HG02885 (cell line): ENCODE measurements around the gene ZBED6.
"Not testable (repeated sequence)": the region's sequence is repeated elsewhere in the genome, so short reads cannot be mapped to it uniquely, and the experiment has no call there.

Source experiments
- ATAC-seq: cut with Tn5 transposase; IDR thresholded peaks from one replicate; pipeline ENCODE4 v1.9.1; 2021; ENCODE audit warnings: mild to moderate bottlenecking; ENCODE audit not compliant: unreplicated experiment, poor library complexity

The ZBED6 gene, protein sequence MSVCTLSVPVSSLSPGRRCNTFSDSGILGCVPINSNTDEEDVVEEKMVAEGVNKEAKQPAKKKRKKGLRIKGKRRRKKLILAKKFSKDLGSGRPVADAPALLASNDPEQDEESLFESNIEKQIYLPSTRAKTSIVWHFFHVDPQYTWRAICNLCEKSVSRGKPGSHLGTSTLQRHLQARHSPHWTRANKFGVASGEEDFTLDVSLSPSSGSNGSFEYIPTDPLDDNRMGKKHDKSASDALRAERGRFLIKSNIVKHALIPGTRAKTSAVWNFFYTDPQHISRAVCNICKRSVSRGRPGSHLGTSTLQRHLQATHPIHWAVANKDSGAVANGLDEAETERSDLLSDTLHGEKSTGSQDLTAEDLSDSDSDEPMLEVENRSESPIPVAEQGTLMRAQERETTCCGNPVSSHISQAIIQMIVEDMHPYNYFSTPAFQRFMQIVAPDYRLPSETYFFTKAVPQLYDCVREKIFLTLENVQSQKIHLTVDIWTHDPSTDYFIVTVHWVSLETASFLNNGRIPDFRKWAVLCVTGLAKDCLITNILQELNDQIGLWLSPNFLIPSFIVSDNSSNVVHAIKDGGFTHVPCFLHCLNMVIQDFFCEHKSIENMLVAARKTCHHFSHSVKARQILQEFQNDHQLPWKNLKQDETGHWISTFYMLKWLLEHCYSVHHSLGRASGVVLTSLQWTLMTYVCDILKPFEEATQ (N-terminal part only)

DNA sequence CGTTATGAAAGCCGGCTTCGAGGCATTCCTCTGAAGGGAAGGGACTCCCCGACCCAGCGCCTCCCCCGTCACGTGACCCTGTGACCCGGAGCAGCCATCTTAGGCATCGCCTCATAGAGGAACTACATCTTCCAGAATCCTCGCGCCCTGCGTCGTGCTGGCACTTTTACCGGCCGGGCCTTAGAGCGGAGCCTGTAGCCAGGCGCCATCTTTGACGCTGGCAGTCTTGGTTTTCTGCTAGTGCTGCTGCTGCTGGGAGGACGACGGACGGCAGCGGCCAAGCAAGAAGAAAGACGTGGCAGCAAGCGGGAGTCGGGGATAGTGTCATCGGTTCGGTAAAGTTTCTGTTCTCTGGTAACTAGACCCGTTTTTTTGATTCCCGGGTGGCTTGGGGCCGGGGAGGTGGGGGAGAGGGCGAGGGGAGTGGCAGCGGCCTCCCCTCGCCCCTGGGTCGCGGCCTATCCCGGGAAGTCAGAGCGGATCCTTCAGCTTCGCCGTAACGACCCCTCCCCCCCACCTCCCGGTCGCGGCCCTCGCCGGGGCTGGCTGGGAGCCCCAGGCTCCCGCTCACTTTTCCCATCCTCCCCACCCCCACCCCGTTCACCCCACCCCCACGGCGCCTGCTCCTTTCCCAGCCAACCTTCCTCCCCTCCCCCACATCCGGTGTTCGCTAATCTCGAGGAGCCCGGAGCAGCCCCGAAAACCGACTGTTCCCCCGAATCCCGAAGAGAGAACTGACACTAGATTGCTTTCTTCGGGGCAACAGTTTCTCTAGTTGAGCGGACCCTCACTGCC is at the start of gene ZBED6, which contains the start of gene ZC3H11A:
TSS of gene ZBED6 (plus strand) at position 183 of the 795 bp plus-strand sequence. CDS start 1,900 bp downstream, outside the sequence.
TSS of gene ZC3H11A (plus strand) at position 183 of the 795 bp plus-strand sequence. CDS start 21,448 bp downstream, outside the sequence.
- ATAC-seq: peak; percentile 99

DNA sequence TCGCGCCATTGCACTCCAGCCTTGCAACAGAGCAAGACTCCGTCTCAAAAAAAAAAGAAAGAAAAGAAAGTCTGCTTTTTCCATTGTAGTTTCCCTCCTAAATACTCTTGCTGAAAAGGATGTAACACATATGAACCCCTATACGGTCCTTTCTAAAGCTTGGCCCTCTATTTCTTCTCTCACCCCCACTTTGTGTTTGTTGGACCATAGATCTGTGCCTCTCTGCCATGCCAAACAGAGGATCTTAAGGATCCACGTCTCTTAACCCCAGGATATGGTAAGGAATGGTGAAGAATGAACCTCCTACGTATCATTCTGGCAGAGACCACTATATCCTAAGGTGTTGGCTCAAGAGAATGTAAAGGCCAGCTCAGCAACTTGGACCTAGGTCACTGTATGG is 49.1 kb upstream of the ZBED6 start:
- ATAC-seq: no peak

DNA sequence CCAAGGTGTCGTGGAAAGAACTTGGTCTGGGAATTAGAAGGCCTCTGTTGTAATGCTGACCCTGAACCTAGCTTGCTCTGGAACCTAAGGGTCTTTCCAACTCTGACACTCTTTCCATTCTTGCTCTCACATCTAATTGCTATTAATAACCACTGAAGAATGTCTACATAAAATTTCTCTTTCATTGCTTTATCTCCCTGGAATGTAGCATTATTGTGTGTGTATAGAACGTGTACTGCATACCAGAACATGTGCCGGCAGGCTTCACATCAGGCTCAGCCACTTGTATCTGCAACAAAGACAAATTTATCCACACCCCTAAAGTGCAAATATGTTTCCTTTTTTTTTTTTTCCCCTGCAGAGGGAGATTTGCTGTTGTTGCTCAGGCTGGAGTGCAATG is 44.4 kb upstream of the ZBED6 start:
- ATAC-seq: no peak

DNA sequence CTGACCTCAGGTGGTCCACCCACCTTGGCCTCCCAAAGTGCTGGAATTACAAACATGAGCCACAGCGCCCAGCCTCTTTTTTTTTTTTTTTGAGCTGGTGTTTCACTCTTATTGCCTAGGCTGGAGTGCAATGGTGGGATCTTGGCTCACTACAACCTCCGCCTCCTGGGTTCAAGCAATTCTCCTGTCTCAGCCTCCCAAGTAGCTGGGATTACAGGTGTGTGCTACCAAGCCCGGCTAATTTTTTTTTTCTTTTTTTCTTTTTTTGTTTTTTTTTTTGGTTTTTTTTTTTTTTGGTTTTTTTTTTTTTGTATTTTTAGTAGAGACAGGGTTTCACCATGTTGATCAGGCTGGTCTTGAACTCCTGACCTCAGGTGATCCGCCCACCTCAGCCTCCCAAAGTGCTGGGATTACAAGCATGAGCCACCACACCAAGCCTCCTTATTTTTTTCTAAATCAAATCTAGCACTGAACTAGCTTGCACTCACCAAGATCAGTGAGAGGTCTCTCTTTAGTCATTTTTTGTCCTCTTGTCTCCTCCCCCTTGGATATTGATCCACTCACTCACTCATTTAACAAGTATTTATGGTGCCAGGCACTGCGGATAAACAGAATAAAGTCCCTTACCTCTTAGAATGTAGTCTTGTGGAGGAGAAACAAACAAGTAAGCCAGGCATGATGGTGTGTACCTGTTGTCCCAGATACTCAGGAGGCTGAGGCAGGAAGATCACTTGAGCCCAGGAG is 43.6 kb upstream of the ZBED6 start:
- not testable (repeated sequence) for ATAC-seq

DNA sequence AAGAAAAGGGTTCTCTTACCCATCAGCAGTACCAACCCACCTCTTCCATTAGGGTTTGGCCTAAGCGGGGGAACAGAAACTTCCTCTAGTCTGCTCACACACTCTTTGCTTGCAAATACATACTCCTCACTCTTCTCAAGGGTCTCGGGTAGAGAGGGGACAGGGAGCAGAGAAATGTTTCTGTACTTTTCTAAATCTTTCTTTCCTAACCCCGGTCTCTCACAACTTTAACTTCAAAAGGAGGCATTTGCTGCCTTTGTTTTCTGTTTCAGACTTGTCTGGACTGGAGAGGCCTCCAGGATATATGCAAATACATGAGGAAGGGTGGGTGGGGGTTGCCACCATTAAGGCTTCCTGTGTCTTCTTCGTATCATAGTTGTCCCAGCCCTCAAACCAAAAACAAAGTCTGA is 41.0 kb upstream of the ZBED6 start:
- peak; percentile 69 for ATAC-seq

DNA sequence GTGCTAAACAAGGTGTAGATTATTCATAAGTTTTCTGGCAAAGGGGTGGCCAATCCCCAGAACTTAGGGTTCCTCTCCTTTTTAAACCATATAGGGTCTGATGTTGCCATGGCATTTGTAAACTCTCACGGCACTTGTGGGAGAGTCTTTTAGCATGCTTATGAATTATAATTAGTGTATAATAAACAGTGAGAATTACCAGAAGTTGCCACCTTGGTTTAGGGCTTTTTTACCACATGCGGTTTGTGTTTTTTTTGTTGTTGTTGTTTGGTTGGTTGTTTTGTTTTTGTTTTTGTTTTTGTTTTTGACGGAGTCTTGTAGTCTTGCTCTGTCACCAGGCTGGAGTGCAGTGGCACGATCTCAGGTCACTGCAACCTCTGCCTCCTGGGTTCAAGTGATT is 39.4 kb upstream of the ZBED6 start:
- ATAC-seq: no peak

DNA sequence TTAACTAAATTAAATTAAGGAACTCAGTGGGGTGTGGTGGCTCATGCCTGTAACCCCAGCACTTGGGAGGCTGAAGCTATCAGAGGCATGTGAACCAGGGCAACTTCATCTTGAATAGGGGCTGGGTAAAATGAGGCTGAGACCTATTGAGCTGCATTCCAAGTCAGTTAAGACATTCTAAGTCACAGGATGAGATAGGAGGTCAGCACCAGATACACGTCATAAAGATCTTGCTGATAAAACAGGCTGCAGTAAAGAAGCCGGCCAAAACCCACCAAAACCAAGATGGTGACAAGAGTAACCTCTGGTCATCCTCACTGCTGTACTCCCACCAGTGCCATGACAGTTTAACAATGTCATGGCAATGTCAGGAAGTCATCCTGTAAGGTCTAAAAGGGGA is 36.7 kb upstream of the ZBED6 start:
- ATAC-seq: not testable (repeated sequence)

DNA sequence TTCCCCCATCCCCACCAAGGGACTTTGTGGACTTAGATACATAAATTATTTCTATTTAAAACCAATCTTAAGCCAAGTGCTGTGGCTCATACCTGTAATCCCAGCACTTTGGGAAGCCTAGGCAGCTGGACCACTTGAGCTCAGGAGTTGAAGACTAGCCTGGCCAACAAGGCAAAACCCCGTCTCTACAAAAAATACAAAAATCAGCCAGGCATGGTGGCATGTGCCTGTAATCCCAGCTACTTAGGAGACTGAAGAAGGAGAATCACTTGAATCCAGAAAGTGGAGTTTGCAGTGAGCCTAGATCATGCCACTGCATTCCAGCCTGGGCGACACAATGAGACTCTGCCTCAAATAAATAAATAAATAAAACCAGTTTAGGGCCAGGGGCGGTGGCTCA is 34.9 kb upstream of the ZBED6 start:
- no peak for ATAC-seq

DNA sequence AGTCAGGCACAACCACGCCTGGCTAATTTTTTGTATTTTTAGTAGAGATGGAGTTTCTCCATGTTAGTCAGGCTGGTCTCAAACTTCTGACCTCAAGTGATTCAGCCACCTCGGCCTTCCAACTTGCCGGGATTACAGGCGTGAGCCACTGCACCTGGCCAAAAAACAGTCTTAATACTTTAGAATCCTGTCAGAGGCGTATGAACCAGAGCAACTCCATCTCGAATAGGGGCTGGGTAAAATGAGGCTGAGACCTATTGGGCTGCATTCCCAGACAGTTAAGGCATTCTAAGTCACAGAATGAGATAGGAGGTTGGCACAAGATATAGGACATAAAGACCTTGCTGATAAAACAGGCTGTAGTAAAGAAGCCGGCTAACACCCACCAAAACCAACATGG is 33.5 kb upstream of the ZBED6 start:
- ATAC-seq: not testable (repeated sequence)

DNA sequence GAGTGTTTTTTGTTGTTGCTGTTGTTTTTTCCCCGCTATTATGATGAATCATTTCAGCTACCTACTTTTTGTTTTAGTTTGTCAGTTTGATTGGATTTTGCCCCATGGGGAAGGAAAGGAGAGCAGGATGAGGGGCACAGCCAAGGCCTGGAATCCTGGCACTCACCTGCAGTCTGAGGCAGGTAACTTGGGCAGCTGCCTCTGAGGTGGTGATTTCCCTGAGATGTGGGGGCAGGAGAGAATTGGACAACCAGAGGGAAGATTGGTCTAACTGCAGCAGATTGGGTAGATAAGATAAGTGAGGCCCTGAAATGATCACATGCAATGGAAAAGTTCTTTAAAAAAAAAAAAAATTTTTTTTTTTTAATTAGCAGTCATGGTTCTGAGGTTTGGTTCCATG is 31.9 kb upstream of the ZBED6 start:
- no peak for ATAC-seq

DNA sequence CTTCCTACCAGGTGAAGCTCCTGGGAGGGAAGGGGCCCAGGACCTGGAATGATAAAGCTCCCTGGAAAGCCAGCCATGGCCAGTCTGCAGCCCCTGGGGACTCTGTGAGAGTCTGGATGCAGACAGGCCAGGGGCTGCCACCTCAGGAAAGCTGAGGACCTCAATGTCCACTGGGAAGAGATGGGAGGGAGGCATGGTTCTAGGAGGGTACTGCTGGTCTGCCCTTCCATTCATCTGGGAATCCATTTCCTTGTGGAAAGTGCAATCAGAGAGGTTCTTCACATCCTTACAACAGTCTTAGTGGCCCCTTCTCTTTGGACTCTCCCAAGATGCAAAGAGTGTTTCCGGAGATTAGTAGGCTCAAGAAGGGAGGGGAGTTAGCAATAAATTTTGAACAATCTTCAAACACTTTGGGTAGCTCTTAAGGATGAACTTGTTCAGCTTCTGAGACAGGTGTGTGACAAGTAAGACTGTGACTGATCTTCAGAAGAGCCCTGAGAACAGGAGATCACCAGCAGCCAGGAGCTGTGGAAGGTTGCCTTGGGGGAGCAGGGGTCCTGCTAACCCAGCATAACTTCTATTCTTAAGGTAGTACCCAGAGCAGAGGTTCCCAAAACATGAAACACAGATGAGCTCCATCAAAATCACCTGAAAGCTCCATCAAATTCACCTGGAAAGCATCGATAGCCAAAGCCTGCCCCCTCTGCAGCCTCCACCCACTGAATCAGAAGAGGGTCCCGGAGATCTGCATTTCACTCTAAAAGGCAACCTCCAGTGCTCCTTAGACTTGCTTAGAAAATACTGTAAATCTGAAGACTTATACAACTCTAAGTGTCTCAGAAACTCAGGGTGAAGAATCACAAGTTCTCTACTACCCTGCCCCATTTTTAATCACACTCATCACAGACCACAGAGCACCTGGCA is 31.1 kb upstream of the ZBED6 start:
- ATAC-seq: peak; percentile 8

DNA sequence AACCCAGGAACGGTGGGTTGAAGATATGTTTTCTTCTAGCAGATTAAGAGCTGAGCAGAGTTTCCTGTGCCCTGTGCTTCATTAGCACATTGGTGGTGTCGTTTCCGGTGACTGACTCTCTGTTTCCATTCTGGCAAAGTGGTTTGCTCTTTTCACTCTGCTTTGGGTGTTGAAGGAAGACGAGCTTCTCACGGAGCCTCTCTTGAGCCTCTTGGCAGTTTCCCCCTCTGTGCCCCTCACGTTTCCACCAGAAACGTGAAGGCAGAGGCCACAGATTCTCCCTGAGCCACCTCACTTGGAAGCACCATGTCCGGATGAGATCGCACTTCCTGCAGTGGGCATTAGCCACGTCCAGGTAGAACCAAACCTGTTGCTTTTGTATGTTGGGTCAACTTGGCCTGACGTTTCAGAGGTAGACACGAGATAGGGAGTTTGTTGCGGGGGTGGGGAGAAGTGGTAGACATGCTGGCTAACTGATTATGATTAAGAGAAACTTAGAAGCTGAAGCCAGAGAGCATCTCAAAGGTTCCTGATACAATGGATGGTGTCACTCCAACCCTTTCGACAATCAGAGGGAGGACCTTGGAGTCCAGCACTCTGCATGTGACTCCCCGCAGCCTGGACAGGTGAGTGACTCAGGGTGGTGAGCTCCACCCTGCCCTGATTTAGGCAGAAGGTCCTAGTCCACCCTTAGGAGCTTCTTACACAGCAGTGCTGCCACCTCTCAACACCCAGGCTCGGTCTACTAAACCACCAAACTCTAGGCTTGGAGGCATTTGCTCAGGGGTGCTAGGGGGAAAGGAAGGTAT is 30.2 kb upstream of the ZBED6 start, which contains the start of gene LAX1:
TSS of gene LAX1 (plus strand) at position 155 of the 809 bp plus-strand sequence. CDS start at position 538, 383 bp downstream.
- ATAC-seq: peak; percentile 82

DNA sequence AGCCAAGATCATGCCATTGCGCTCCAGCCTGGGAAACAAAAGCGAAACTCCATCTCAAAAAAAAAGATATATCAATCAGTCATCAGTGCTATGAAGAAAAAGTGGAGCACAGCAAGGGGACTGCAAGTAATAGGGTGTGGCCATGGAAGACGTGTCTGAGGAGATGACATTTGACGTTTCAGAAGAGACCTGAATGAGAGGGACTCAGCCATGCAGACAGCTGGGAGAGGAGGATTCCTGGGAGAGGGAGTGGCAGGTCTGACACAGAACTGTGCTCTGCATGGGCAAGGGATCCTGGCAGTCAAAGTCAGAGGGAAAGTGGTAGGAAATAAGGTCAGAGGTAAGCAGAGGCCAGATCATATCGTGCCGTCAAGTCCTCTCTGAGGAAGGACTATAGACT is 27.2 kb upstream of the ZBED6 start:
- no peak for ATAC-seq

DNA sequence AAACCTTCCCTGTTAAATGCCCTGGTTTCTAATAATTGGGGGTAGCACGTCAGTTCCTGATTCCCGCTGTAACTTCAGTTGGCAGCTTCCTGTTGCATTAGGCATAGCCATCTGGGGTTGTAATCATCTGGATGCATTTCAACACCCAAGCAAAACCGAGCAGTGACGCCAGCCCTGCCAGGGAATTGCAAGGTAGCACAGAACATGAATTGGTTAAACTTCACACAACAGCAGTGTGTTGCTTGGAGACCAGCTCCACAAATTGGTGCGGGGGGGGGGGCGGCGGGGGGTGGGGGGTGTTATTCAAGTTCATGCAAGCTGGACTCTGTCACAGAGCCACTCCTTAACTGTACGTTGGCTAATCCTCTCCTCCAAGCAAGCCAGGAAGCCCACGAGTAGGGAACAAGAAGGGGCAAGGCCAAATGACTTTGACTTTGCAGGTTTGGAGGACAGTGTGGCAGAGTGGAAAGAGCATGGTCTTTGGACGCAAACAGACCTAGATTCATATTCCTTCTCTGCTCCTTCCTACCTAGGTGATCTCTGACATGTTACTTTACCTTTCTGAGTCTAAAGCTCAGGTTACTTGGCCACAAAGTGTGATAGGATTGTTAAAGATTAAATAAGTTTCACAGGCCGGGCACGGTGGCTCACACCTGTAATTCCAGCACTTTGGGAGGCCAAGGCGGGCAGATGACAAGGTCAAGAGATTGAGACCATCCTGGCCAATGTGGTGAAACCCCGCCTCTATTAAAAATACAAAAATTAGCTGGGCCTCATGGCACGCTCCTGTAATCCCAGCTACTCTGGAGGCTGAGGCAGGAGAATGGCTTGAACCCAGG is 25.7 kb upstream of the ZBED6 start:
- ATAC-seq: no peak

DNA sequence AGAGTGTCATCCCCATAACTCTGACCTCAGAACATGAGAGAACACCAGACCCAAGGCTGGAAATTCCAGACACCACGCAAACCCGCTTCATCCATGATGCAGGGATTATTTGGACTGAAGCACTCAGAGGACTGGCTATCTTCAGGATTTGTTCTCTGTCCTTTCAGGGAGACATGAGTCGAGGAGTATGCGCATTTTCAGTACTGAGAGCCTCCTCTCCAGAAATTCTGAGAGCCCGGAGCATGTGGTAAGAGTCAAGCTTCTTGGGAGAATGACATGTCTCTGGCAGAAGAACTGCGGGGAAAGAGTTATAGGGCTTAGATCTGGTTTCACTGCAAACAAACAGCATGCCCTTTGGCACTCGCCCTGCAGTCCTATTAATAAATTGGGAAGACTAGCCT is 23.5 kb upstream of the ZBED6 start:
- ATAC-seq: no peak

DNA sequence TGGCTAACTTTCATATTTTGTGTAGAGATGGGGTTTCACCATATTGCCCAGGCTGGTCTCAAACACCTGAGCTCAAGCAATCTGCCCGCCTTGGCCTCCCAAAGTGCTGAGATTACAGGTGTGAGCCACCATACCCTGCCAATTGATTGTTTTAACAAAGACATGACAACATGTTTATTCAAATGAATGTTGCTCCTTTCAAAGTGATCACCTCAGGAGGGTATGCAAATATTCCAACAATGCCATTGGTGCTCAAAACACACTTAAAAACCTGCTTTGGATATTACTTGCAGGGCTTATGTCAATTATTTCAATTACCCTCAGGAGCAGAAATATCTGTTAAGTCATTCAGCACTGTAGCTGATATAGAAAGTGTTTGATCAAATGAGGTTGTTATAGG is 22.6 kb upstream of the ZBED6 start:
- no peak for ATAC-seq

DNA sequence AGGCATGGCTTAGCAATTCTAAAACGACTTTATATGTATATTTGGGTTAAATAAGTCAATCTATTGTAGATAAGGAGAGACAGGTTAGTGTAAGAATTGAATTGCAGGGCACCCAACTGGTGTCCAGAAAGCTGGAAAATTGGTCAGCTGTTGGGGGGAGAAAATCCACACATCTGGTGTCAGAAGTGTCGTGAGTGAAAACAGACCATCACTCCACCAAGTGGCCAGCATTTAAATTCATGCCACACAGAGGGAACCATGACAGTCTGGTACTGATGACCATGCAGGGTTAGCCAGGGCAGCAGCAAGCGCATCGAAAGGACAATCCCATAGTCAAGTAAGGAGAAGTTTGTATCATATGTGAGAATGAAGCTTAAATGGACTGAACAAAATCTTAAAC is 18.8 kb upstream of the ZBED6 start:
- ATAC-seq: no peak
